HFFc6 (cell line): ENCODE data around the gene KCNC3. TPM values are rescaled to one million over a fixed set of nuclear protein-coding genes. Genes with fewer than 3 reads are reported as not detected.

Experiments
- DNase-seq: peaks from one replicate; pipeline ENCODE4 v3.0.0-alpha.2; 2018
- H3K27ac Mint-ChIP-seq: 2 replicates; pipeline ENCODE4 v1.8.0; 2020; ENCODE audit warnings: mild to moderate bottlenecking, mixed read lengths
- H3K27me3 Mint-ChIP-seq: 2 replicates; pipeline ENCODE4 v1.8.0; 2021; ENCODE audit warnings: mild to moderate bottlenecking, moderate library complexity, mixed read lengths; ENCODE audit not compliant: insufficient read depth
- H3K36me3 Mint-ChIP-seq: 2 replicates; pipeline ENCODE4 v1.8.0; 2021; ENCODE audit warnings: low read depth, mixed read lengths
- H3K4me1 Mint-ChIP-seq: 2 replicates; pipeline ENCODE4 v1.8.0; 2020; ENCODE audit warnings: low read depth, mixed read lengths
- H3K4me3 Mint-ChIP-seq: 2 replicates; pipeline ENCODE4 v1.8.0; 2020; ENCODE audit warnings: mild to moderate bottlenecking, moderate library complexity, mixed read lengths
- H3K9me3 Mint-ChIP-seq: 2 replicates; pipeline ENCODE4 v1.8.0; 2020; ENCODE audit warnings: mild to moderate bottlenecking, mixed read lengths
- CTCF ChIP-seq: fragments of 200-600 bp; sonication (generic); IDR thresholded peaks from 2 replicates; pipeline ENCODE4 v1.5.0; 2021; ENCODE audit warnings: antibody characterized with exemption, mild to moderate bottlenecking
- total RNA-seq, 6 experiments: library from RNA; stranded (reverse); fragmentation: NEBNext Ultra II Directional; extraction: Animal tissue kit (Norgen Biotek cat#: 25700); gene quantifications; 2 replicates in 1 of 6; 3 replicates in 5 of 6; pipeline ENCODE4 v1.2.3, GENCODE V29; 2021

KCNC3 gene
- total RNA-seq, 6 experiments from 2014 or later = not detected

- no peak for TF ChIP-seq CTCF
- Mint-ChIP-seq H3K36me3 (no peaks in the 10 kb centered on the region), H3K27me3 (peaks cover 16% of the 10 kb centered on the region), H3K27ac (no peak overlapping the region), H3K4me3 (no peak overlapping the region), H3K4me1 (no peaks in the 10 kb centered on the region), H3K9me3 (no peaks in the 10 kb centered on the region)
- DNase-seq = no peak
Observed at GRCh38 chr19:50277966-50278580, 51.1 kb downstream of the KCNC3 start.

- Mint-ChIP-seq H3K9me3 (no peaks in the 10 kb centered on the region), H3K36me3 (no peaks in the 10 kb centered on the region), H3K27ac (no peak overlapping the region), H3K4me3 (no peak overlapping the region), H3K27me3 (peaks cover 12% of the 10 kb centered on the region), H3K4me1 (no peaks in the 10 kb centered on the region)
- no peak for TF ChIP-seq CTCF
- no peak for DNase-seq
Observed at GRCh38 chr19:50276370-50277063, 52.7 kb downstream of the KCNC3 start.

- TF ChIP-seq CTCF = no peak
- Mint-ChIP-seq H3K4me3 (no peak overlapping the region), H3K9me3 (no peaks in the 10 kb centered on the region), H3K27me3 (peaks cover 9% of the 10 kb centered on the region), H3K27ac (no peak overlapping the region), H3K4me1 (no peaks in the 10 kb centered on the region), H3K36me3 (no peaks in the 10 kb centered on the region)
- no peak for DNase-seq
Observed at GRCh38 chr19:50275577-50276368, 53.4 kb downstream of the KCNC3 start.

GRCh38 chr19:50273821-50274220, 55.4 kb downstream of the KCNC3 start:
- no peaks in the 10 kb centered on the region for H3K4me1 Mint-ChIP-seq
- peaks cover 7% of the 10 kb centered on the region for H3K27me3 Mint-ChIP-seq
- DNase-seq = no peak
- H3K36me3 Mint-ChIP-seq = no peaks in the 10 kb centered on the region
- H3K27ac Mint-ChIP-seq = no peak overlapping the region
- H3K4me3 Mint-ChIP-seq = no peak overlapping the region
- no peaks in the 10 kb centered on the region for H3K9me3 Mint-ChIP-seq
- no peak for TF ChIP-seq CTCF

- H3K27me3 Mint-ChIP-seq = peaks cover 7% of the 10 kb centered on the region
- no peak for DNase-seq
- no peak for TF ChIP-seq CTCF
- H3K4me3 Mint-ChIP-seq = no peak overlapping the region
- no peaks in the 10 kb centered on the region for H3K36me3 Mint-ChIP-seq
- H3K27ac Mint-ChIP-seq = no peak overlapping the region
- H3K4me1 Mint-ChIP-seq = no peaks in the 10 kb centered on the region
- no peaks in the 10 kb centered on the region for H3K9me3 Mint-ChIP-seq
Observed at GRCh38 chr19:50272263-50272897, 56.8 kb downstream of the KCNC3 start.
